A204.1 (cell line): ENCODE data around the gene PLSCR3.
A peak's percentile ranks its signal among the peaks of the same experiment; 100 is the strongest.

Source experiments
- FAIRE-seq: peaks from 2 replicates; lab custom pipeline; 2012; peaks lifted over from hg19 to GRCh38; lab: Jason Lieb, UNC

The PLSCR3 gene

DNA sequence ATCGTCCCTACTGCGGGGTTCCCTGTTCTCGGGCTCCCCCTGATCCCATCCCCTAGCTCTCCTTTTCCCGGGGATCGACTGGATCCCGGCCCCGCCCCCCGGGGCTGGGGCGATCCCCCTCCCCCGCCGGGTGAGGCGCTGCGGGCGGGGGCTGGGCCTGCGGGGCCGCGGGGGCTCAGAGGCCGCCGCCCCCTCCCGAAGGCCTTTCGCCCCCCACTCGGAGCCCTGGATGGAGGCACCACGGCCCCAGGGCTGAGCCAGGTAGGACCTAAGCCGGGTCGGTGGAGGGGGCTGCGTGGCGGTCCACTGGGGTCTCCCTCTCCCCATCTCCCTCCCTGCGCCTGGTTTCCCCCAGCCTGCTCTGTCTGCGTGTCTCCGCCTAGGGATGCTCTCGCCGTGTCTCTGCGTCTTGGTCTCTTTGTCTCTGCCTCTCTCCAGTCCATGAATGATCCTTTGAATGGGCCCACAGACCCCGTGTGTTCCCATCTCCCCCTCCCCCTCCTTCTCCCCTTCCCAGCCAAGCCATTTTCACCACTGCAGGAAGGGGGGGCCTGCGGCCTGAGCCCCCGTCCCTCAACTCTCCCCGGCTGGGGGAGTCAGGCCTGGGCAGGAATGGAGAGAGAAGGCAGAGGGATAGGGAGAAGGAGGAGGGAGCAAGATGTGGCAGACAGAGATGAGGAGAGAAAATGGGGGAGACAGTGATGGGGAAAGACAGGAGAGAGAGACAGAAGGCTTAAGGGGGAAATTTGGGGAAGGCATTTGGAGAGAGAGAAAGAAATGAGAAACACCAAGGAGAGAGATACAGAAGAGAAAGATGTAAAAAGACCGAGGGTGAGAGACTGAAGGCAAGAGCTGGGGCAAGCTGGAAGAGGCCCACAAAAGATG is 11.3 kb upstream of the PLSCR3 start:
- no peak for FAIRE-seq

GRCh38 chr17:7404737-7405349 is 10.5 kb upstream of the PLSCR3 start:
- no peak for FAIRE-seq

- FAIRE-seq: peak; percentile 99
Observed at GRCh38 chr17:7403977-7404736, 9.8 kb upstream of the PLSCR3 start, which contains the start of gene TMEM256. Gene TMEM256 (minus strand): TSS chr17:7404097. CDS start chr17:7404084, 13 bp downstream.

DNA sequence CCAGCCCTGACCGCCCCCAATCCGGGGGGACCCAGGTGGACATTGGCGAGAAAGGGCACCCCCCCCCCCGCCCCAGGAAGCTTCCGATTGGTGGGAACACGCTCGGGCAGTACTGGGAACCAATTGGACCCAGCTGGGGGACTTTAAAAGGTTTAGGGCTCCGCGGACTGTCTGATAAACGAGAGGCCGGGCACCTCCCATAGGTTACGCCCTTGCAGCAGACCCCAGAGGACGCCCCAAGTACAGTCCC is 9.3 kb upstream of the PLSCR3 start:
- no peak for FAIRE-seq

- no peak for FAIRE-seq
Observed at GRCh38 chr17:7403043-7403726, 8.9 kb upstream of the PLSCR3 start.

DNA sequence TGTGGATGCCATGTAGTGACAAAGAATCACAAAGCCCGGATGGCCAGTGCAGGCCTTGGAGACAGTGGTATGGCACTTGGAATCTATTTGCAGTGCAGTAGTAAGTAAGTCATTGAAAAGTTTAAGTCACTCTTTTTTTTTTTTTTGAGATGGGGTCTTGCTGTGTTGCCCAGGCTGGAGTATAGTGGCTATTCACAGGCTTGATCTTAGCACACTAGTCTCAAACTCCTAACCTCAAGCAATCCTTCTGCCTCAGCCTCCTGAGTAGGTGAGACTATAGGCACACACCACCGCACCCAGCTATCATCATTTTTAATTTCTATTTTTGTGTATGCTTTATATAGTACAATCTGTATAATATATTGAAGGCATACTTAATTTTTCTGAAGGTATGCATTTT is 4.3 kb upstream of the PLSCR3 start:
- FAIRE-seq: no peak

DNA sequence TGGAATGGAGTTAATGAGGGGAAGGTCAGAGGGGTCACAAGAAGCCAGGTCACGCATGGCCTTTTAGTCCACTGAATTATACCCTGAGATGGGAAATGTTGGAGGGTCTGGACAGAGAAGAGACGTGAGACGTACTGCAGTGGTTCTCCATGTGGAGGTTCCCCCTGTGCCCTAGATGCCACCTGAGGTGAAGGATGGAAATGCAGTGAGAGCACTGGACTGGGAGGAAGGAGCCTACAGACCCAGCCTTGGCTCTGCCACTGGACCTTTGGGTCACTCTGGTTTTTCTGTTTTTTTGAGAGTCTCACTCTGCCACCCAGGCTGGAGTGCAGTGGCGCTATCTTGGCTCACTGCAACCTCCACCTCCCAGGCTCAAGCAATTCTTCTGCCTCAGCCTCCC is 1.8 kb upstream of the PLSCR3 start:
- FAIRE-seq: no peak

DNA sequence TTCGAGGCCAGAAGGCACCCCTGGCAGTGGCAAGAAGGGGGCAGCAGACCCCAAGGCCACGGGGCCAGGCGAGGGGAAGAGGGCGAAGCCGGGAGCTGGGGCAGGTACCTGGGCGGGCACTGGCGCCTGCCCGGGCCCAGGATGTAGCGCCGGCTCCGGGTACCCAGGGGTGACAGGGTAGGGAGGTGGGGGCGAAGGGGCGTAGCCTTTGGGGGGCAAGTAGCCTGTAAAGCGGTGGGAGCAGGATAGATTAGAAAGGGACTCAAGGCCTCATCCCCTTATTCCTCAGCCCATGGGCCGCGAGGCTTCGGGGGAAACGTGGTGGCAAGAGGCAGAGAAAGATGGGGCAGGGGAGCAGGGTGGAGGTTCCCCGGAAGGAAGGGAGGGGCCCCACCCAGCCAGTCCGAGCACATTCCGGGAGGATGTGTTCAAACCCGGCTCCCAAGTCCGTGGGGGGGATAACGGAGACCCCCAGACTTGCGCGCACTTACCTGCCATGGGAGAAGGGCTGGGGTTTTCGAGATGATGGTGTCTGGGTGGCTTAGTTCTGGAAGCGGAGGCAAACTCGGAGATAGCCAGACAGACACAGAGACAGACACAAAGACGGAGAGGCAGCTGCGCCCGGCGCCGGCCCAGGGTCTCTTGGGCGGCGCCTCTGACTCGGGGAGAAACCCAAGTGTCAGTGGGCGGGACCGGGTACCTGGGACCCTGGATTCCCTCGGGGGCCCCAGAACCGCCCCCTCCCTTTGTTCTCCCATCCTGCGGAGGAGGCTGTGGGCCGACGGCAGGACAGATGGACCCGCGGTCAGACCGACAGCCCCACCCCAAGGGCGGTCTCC is 493 bp downstream of the PLSCR3 start:
- FAIRE-seq: no peak

DNA sequence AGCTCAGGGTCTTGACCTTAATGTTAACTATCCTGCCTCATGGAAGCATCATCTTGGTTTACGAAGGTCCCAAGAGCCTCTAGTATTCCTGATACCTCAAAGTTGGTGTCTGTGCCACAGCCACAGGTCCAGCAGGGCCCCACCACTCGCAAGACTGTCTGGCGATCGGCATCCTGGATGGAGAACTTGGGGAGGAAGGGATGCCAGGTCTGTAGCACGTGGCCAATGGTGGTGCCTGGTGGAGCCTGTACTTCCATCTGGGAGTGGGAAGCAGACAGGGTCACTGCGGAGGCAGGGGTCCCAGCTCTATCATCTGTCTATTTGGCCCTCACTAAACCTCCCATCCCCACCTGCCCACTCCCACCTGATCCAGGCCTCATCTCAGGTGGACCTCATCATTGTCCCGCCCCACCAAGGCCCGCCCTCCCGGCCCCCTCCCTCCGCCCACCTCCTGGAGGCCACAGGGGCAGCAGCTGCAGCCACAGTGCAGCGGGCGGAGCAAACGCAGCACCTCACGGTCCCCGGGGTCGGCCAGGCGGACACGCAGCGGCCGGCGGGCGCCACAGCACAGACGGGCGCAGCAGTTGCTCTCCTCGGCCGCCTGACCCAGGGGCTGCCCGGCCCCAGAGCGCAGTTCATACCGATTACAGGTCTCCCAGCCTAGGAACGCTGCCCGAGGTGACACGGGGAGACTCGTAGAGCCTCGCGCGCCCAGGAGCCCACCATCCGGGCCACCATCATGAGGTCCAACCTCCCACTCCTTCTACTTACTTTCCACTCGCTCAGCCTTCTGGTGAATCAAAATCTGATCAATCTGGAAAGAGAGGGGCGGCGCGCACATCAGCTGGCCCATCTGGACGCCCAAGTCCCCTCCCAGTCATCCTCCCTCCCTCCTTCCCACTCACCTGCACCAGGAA is 1.4 kb downstream of the PLSCR3 start:
- no peak for FAIRE-seq

DNA sequence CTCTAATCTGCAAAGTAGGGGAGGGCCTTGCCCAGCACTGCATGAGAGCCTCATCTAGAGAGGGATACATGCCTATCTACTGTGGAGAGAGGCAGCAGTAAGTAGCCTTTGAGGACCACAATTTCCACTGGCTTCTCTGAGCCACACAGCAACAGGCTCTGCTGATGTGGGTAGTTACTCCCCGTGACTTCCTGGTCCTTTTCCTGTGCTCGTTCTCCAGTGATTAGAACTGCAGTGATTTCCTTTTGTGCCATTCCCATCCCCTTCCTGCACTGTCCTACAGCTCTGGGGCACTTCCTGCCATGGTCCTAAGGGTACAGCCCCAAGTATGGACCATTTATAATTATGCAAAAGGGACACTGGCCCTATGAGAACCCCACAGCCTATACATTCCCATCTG is 3.0 kb downstream of the PLSCR3 start:
- FAIRE-seq: no peak

- no peak for FAIRE-seq
Observed at GRCh38 chr17:7389924-7390910, 4.1 kb downstream of the PLSCR3 start.

- FAIRE-seq: no peak
Observed at GRCh38 chr17:7388856-7389255, 5.5 kb downstream of the PLSCR3 start.

DNA sequence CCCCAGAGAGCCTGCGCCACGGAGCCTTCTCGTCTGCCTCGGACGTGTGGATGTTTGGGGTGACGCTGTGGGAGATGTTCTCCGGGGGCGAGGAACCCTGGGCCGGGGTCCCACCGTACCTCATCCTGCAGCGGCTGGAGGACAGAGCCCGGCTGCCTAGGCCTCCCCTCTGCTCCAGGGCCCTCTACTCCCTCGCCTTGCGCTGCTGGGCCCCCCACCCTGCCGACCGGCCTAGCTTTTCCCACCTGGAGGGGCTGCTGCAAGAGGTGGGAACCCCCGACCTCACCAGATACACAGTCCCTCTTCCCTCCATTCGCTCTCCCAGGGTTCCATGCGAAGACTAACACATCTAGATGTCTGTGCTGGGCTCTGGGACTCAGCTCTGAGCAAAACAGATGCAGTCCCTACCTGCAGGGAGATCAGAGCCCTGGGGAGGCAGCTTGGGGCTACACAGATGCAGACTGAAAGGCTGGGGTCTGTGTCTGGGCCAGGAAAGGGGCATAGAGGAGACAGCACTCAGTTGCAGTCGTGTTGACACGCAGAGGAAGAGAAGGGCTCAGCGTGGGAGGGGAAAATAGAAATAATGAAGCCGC is 9.7 kb downstream of the PLSCR3 start:
- no peak for FAIRE-seq

DNA sequence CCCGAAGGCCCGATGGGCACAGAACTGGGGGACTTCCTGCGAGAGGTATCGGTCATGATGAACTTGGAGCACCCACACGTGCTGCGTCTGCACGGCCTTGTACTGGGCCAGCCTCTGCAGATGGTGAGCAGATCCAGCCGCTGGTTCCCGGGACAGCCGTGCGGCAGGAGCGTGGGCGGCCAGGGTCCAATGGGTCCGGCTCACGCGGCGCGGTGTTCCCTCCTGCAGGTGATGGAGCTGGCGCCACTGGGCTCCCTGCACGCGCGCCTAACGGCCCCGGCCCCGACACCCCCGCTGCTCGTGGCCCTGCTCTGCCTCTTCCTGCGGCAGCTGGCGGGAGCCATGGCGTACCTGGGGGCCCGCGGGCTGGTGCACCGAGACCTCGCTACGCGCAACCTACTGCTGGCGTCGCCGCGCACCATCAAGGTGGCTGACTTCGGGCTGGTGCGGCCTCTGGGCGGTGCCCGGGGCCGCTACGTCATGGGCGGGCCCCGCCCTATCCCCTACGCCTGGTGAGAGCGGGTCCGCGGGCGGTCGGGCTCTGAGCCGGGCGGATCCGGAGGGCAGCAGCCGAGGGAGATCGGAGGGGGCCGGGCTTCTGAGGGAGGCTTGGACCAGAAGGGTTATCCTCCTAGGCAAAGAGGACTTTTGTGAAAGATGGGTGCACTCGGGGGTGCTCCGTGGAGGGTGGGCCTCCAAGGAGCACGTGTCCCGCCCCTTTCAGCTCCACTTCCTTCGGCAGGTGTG is 10.4 kb downstream of the PLSCR3 start:
- FAIRE-seq: no peak

DNA sequence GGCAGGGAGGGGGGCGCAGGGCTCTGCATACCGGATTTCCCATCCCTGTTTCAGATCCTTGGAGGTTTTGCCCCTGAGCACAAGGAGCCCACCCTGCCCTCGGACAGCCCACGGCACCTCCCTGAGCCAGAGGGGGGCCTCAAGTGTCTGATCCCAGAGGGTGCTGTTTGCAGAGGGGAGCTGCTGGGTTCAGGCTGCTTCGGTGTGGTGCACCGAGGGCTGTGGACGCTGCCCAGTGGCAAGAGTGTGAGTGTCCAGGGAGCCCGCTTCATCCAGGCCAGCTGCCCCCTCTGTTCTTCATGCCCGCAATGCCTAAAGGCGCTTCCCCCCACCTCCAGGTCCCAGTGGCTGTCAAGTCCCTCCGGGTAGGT is 11.0 kb downstream of the PLSCR3 start:
- no peak for FAIRE-seq

GRCh38 chr17:7382901-7383300 is 11.4 kb downstream of the PLSCR3 start:
- FAIRE-seq: no peak

GRCh38 chr17:7380855-7381683 is 13.3 kb downstream of the PLSCR3 start, which contains the start of gene TNK1:
Gene TNK1 (plus strand): TSS chr17:7381089. CDS start chr17:7382927, 1,838 bp downstream.
- no peak for FAIRE-seq
